HEK293 (cell line): ENCODE results near the gene S100A4.
A peak's percentile ranks its signal among the peaks of the same experiment; 100 is the strongest.

Experiments used
- CTCF ChIA-PET: fragments of 350-600 bp; formaldehyde crosslinking; extraction: SDS; loops from one replicate; lab custom pipeline; 2021; ENCODE audit warnings: antibody characterized with exemption; lab: Yijun Ruan, JAX
- POLR2A ChIA-PET: fragments of 300-600 bp; formaldehyde crosslinking; extraction: SDS; loops from one replicate; lab custom pipeline; 2020; ENCODE audit warnings: antibody characterized with exemption, inconsistent platforms; lab: Yijun Ruan, JAX
- H3K27ac ChIP-seq: fragments of 200-500 bp; sonication (Bioruptor generic); 2 replicates; pipeline ENCODE4 v1.5.1; 2014; ENCODE audit warnings: low read depth, low read length, control low read depth, inconsistent platforms; ENCODE audit errors: extremely low read depth
- H3K36me3 ChIP-seq, 2 experiments: fragments of 200-500 bp in 1 of 2; sonication (Bioruptor generic) in 1 of 2; 1 replicate in 1 of 2; 2 replicates in 1 of 2; pipeline ENCODE4 v1.5.1; 2014 to 2017; ENCODE audit warnings: inconsistent platforms in 2 of 2, low read length in 2 of 2; ENCODE audit not compliant: control insufficient read depth in 2 of 2, insufficient read depth in 1 of 2
- H3K4me1 ChIP-seq: fragments of 200-500 bp; sonication (Bioruptor generic); 2 replicates; pipeline ENCODE4 v1.5.1; 2014; ENCODE audit warnings: mild to moderate bottlenecking, low read length, inconsistent platforms; ENCODE audit not compliant: control insufficient read depth, insufficient read depth
- H3K4me3 ChIP-seq: 2 replicates; pipeline ENCODE4 v1.5.1; 2011; ENCODE audit warnings: low read depth, mild to moderate bottlenecking, control low read depth, low read length, moderate library complexity
- H3K9me3 ChIP-seq: fragments of 200-500 bp; sonication (Bioruptor generic); 2 replicates; pipeline ENCODE4 v1.5.1; 2014; ENCODE audit warnings: low read depth, low read length, inconsistent platforms; ENCODE audit not compliant: control insufficient read depth, insufficient read depth
- ATF2 ChIP-seq: fragments of 450-650 bp; formaldehyde crosslinking; IDR thresholded peaks from 2 replicates; pipeline ENCODE4 v1.5.1; 2016; ENCODE audit warnings: missing biosample characterization, missing genetic modification characterization, low read depth
- CTCF ChIP-seq: fragments of 450-650 bp; formaldehyde crosslinking; IDR thresholded peaks from 2 replicates; pipeline ENCODE4 v1.5.1; 2016; ENCODE audit warnings: missing biosample characterization, missing genetic modification characterization
- GLI2 ChIP-seq: fragments of 450-650 bp; formaldehyde crosslinking; IDR thresholded peaks from 2 replicates; pipeline ENCODE4; 2017; ENCODE audit warnings: missing biosample characterization, missing genetic modification characterization, low read depth, borderline replicate concordance
- MYNN ChIP-seq: fragments of 450-650 bp; formaldehyde crosslinking; IDR thresholded peaks from 2 replicates; pipeline ENCODE4 v1.5.1; 2016; ENCODE audit warnings: missing biosample characterization, missing genetic modification characterization, borderline replicate concordance
- REST ChIP-seq: fragments of 450-650 bp; formaldehyde crosslinking; IDR thresholded peaks from 2 replicates; pipeline ENCODE4 v1.5.1; 2016; ENCODE audit warnings: missing biosample characterization, missing genetic modification characterization
- SETDB1 ChIP-seq: IDR thresholded peaks from one replicate; pipeline ENCODE4 v1.6.1; 2017; ENCODE audit warnings: mild to moderate bottlenecking, low read length, moderate library complexity, mixed read lengths; ENCODE audit not compliant: insufficient read length
- ZFP41 ChIP-seq: fragments of 450-650 bp; formaldehyde crosslinking; IDR thresholded peaks from 2 replicates; pipeline ENCODE4 v1.5.1; 2016; ENCODE audit warnings: missing biosample characterization, missing genetic modification characterization, borderline replicate concordance
- ZNF362 ChIP-seq: fragments of 450-650 bp; formaldehyde crosslinking; IDR thresholded peaks from 2 replicates; pipeline ENCODE4 v1.5.1; 2016; ENCODE audit warnings: missing biosample characterization, missing genetic modification characterization
- ZNF416 ChIP-seq: fragments of 450-650 bp; formaldehyde crosslinking; IDR thresholded peaks from 2 replicates; pipeline ENCODE4 v1.5.1; 2016; ENCODE audit warnings: missing biosample characterization, missing genetic modification characterization
- ZNF549 ChIP-seq: fragments of 450-650 bp; IDR thresholded peaks from 2 replicates; pipeline ENCODE4 v1.5.1; 2018; ENCODE audit warnings: missing biosample characterization, missing genetic modification characterization, mild to moderate bottlenecking, inconsistent platforms, moderate library complexity
- ZNF585B ChIP-seq: fragments of 450-650 bp; formaldehyde crosslinking; IDR thresholded peaks from 2 replicates; pipeline ENCODE4 v1.5.1; 2016; ENCODE audit warnings: missing biosample characterization, missing genetic modification characterization
- ZNF629 ChIP-seq: fragments of 450-650 bp; formaldehyde crosslinking; IDR thresholded peaks from 2 replicates; pipeline ENCODE4 v1.5.1; 2017; ENCODE audit warnings: missing biosample characterization, missing genetic modification characterization
- ZNF692 ChIP-seq: fragments of 450-650 bp; formaldehyde crosslinking; IDR thresholded peaks from 2 replicates; pipeline ENCODE4 v1.5.1; 2016; ENCODE audit warnings: missing biosample characterization, missing genetic modification characterization
- ZNF776 ChIP-seq: fragments of 450-650 bp; formaldehyde crosslinking; IDR thresholded peaks from 2 replicates; pipeline ENCODE4 v1.5.0; 2017; ENCODE audit warnings: missing biosample characterization, missing genetic modification characterization, borderline replicate concordance
- ZNF777 ChIP-seq: fragments of 450-650 bp; formaldehyde crosslinking; IDR thresholded peaks from 2 replicates; pipeline ENCODE4 v1.5.1; 2017; ENCODE audit warnings: missing biosample characterization, missing genetic modification characterization, borderline replicate concordance
- ZNF843 ChIP-seq: fragments of 450-650 bp; formaldehyde crosslinking; IDR thresholded peaks from 2 replicates; pipeline ENCODE4 v1.5.1; 2016; ENCODE audit warnings: missing biosample characterization, missing genetic modification characterization

The S100A4 gene

GRCh38 chr1:153570874-153571273 is 25.3 kb upstream of the S100A4 start:
- no peak overlapping the region for H3K27ac ChIP-seq
- ChIA-PET POLR2A (interaction anchor here (1.4 to 3.4 kb wide), 2 partner anchors 56 to 419 kb away, joined by 6 to 16 read pairs; partner anchors contain the start of gene S100A13), CTCF (interaction anchor here (3.4 to 6.3 kb wide), 5 partner anchors 10 to 62 kb away, joined by 8 to 148 read pairs (median 37); partner anchors contain the start of genes S100A1, S100A13 and S100A4)
- H3K4me1 ChIP-seq = peaks cover 6% of the 10 kb centered on the region
- H3K9me3 ChIP-seq = no peaks in the 10 kb centered on the region
- H3K4me3 ChIP-seq = no peak overlapping the region
- TF ChIP-seq ZNF362 (tag by site-specific recombination) = 0 out of 2 replicates have a peak, but pooled peaks have one; percentile 19
- no peak for TF ChIP-seq REST (tag by site-specific recombination)
- no peaks in the 10 kb centered on the region for H3K36me3 ChIP-seq

GRCh38 chr1:153569465-153569864 is 23.9 kb upstream of the S100A4 start:
- Histone ChIP-seq H3K4me1 (peaks cover 7% of the 10 kb centered on the region), H3K4me3 (no peak overlapping the region), H3K36me3 (no peaks in the 10 kb centered on the region), H3K9me3 (no peaks in the 10 kb centered on the region), H3K27ac (no peak overlapping the region)
- POLR2A ChIA-PET = interaction anchor here (2.2 kb wide), 1 partner anchor 58 kb away, joined by 8 read pairs; the partner anchor contains the start of gene S100A13
- no peak for TF ChIP-seq MYNN (tag by site-specific recombination)
- no peak for TF ChIP-seq ZFP41
- TF ChIP-seq ATF2 (tag by site-specific recombination) = no peak
- TF ChIP-seq CTCF (tag by site-specific recombination) = no peak
- no peak for TF ChIP-seq ZNF629 (tag by site-specific recombination)
- TF ChIP-seq ZNF692 = no peak
- no peak for TF ChIP-seq ZNF777 (tag by site-specific recombination)
- no peak for TF ChIP-seq ZNF549
- no peak for TF ChIP-seq ZNF776 (tag by site-specific recombination)
- TF ChIP-seq ZNF585B (tag by site-specific recombination) = no peak
- no peak for TF ChIP-seq ZNF843
- TF ChIP-seq ZNF416 (tag by site-specific recombination) = no peak
- TF ChIP-seq GLI2 (tag by site-specific recombination) = no peak
- TF ChIP-seq SETDB1 = no peak
- CTCF ChIA-PET = interaction anchor here (0.5 to 6.3 kb wide), 9 partner anchors 7 to 416 kb away, joined by 3 to 148 read pairs (median 11); partner anchors contain the start of genes S100A1, S100A13 and S100A4
